Activated naive CD4-positive, alpha-beta T cell (primary cell): ENCODE measurements around the gene CLTB.

Experiments
- DNase-seq, 4 experiments: peaks; one replicate each; lab custom pipeline; 2025; lab: John Stamatoyannopoulos, UW

Gene CLTB

DNA sequence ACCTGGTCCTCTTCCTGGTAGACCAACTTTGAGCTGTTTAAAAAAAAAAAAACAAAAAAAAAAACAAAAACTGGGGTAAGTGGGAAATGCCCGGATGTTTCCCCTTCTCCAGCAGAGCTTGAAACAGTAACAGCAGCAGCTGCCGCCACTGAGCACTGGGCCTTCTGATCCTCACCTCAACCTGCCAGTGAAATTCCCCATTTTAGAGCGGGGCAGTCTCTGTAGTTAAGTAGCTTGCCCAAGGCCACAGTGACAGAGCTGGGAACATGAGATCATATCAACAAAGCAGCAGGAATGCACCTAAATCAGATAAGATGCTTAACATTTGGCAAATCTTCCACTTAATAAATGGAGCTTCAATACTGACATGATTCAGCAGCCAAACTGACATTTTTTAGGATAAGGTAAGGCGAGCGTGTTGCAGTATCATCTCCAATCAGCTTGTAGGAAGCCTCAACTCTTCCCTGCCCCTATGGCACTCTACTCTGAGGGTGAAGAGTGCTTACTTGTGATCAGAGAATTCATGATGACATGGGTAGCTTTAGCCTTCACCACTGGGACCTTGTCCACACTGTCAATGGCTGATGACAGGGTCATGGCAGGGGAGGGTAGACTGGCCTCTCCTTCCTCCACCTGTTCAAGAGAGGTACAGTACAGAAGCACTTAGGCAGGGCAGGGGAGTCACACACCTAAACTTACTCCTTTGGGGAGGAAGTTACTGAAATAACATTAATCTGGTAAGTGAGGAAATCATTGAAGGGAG is 64.0 kb downstream of the CLTB start:
- DNase-seq = no peak

DNA sequence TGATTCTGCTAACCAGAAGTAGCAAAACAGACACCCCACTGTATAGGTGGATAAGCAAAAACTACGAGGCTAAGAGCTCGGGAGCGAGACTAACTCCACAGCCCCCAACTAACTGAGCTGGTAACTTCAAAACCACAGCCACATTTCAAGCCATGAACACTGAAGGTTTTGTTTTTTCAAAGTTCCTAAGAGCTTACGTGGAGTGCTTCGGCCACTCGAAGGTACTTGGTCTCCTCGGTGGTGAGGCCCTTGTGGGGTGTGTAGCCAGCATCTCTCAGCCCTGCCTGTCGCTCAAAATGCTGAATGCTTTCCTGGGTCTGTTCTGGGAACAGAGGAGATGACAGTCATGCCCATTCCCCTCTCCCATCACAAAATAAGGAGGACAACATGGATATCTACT is 65.9 kb downstream of the CLTB start:
- DNase-seq = no peak

DNA sequence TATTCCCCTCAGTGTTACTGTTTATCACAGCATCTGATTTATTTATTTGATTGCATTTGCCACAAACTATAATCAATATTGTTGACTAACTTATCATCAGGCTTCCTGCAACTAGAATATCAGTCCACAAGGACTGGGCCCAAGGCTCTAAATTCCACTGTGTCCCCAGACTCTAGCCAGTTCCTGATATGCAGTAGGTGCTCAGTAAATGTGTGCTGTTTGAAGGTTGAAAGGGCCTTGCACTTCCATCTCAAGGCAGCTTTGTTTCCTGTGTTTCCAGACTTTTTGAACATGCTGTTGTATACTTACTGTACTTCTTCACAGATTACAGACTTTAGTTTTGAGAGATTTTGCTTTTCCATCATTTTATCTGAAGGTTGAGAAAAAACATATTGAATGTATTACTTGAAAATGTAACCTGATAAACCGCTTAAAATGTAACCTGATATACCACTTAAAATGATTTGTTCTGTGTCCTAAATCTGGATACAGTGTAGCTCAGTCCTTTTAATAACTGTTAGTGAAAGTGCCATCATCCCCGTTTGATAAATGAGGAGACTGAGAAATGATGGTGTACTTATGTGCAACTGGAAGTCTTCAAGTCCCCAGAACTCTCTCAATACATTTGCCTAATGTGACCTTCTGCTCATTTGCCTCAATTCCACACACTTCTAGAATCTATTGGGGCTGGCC is 73.4 kb downstream of the CLTB start:
- no peak for DNase-seq
